Endothelial cell of umbilical vein (primary cell): ENCODE results near the gene PAIP2.

Source experiments
- POLR2A ChIP-seq: IDR thresholded peaks from 2 replicates; pipeline ENCODE4 v1.6.1; 2012; ENCODE audit warnings: low read depth, mild to moderate bottlenecking, control low read depth, low read length
- TF ChIP-seq, protein P1 (sequence below), 2 donors: IDR thresholded peaks; 1 replicate in 1 of 2; 2 replicates in 1 of 2; pipeline ENCODE4 v1.5.1; 2011; ENCODE audit warnings: low read length in 2 of 2, mild to moderate bottlenecking in 2 of 2, moderate library complexity in 2 of 2, control low read depth in 1 of 2, inconsistent platforms in 1 of 2, low read depth in 1 of 2; ENCODE audit not compliant: insufficient read depth in 1 of 2; ENCODE audit errors: extremely low read depth in 1 of 2

DNA sequence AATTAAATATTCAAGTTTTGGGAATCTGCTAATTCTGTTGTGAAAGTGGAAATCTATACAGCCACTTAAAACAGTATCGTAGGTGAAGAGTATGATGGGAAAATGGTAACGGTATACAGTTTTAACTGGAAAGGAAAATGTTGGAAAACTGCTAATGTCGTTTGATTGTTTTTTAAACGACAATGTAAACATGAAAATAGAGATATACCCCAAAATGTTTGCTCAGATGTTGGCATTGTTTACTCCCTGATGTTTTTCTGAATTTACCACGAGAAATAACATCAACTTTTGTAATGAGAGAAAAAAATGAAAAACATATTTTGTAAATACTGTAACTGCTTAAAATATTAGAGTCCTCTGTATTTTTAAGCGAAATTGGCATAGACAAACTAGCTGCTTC lies 45.5 kb upstream of the PAIP2 start:
- TF ChIP-seq POLR2A: no peak
- TF ChIP-seq, protein P1, sequence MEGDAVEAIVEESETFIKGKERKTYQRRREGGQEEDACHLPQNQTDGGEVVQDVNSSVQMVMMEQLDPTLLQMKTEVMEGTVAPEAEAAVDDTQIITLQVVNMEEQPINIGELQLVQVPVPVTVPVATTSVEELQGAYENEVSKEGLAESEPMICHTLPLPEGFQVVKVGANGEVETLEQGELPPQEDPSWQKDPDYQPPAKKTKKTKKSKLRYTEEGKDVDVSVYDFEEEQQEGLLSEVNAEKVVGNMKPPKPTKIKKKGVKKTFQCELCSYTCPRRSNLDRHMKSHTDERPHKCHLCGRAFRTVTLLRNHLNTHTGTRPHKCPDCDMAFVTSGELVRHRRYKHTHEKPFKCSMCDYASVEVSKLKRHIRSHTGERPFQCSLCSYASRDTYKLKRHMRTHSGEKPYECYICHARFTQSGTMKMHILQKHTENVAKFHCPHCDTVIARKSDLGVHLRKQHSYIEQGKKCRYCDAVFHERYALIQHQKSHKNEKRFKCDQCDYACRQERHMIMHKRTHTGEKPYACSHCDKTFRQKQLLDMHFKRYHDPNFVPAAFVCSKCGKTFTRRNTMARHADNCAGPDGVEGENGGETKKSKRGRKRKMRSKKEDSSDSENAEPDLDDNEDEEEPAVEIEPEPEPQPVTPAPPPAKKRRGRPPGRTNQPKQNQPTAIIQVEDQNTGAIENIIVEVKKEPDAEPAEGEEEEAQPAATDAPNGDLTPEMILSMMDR (IDR thresholded peaks at IDR 0.05; ENCODE audit: extremely low read depth in 1 of 2, insufficient read depth in 1 of 2, low read depth in 1 of 2, low read length in 2 of 2): no peak
